ENCODE results near the gene KAZN.

KAZN gene

DNA sequence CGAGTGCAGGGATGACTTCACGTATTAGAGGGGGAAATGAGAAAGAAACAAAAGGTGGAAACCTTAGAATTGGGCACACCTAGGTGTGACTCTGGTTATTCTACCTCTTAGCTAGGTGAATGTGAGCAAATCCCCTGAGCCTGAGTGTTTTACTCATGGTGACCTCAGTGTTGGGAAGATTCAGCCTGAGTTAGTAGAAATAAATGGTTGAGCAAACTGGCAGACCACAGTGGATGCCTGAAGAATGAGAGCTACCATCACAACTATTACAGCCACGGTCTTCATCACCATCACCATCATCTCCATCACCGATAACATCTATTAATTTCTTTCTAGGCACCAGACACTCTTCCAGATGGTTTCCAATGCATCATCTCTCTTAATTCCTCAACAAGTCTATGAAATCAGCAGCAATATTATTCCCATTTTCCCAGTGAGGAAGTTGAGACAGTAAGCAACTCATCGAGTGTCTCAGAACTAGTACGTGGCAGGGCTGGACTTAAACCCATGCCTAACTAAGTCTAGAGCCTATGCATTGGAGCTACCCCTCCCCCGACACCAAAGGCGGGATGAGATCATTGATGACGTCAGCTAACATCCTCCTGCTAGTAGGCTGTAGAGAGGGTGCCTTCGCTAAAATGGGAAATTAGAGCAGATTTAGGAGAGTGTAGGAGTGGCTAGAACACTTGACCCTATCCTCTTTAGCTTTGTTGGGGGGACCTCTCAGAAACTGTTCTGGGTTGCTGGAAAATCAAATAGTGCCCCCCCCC lies 7.9 kb upstream of the KAZN start:
- DNase-seq: peak; percentile 2

DNA sequence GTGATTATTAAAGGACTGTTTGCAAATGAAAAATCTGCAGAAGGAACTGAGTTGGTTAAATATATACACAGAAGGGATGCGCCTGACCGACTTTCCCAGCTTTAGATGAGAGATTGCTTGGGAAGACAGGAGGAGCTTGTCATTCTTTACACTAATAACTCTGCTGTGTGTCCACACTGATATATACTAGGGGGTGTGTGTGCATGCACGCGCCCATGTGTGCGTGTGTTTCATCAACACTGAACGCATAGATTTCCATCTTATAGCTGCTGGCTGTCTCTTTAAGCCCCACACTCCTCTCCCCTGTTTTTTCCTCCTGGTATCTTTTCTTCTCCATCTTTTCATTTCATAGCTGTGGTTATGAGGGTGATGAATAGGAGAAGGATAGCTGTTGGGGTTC lies 6.9 kb upstream of the KAZN start:
- DNase-seq: no peak

DNA sequence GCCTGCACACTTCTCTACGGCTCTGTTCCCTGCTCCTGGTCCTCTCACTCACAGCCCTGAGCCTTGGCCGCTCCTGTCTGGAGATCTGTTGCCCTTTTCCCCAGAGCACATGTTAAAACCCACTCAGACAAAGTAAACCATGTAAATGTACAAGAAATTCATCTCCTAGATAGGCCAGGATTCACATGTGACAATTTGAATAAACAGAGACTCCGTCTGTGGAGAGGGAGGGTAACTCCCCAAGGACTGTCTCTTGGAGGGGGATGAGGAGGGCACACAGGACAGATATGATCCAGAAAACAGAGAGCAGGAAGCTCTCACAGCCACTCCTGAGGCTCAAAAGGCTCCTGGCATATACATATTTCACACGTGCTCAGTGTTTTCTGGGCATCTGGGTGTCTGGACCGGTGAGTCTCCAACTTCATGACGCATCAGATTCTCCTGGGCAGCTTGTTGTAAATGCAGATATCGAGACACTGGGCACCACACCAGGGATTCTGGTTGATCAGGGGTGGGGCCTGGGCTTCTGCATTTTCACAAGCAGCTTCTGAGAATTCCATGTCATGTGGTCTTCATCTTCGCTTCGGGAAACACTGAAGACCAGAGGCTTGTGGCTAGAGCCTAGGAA lies 6.4 kb upstream of the KAZN start:
- DNase-seq: no peak

GRCh38 chr1:14593302-14593701 lies 5.2 kb upstream of the KAZN start:
- DNase-seq: no peak

GRCh38 chr1:14594045-14594444 lies 4.4 kb upstream of the KAZN start:
- DNase-seq: no peak

- no peak for DNase-seq
Measured at GRCh38 chr1:14596591-14596990, 1.9 kb upstream of the KAZN start.

DNA sequence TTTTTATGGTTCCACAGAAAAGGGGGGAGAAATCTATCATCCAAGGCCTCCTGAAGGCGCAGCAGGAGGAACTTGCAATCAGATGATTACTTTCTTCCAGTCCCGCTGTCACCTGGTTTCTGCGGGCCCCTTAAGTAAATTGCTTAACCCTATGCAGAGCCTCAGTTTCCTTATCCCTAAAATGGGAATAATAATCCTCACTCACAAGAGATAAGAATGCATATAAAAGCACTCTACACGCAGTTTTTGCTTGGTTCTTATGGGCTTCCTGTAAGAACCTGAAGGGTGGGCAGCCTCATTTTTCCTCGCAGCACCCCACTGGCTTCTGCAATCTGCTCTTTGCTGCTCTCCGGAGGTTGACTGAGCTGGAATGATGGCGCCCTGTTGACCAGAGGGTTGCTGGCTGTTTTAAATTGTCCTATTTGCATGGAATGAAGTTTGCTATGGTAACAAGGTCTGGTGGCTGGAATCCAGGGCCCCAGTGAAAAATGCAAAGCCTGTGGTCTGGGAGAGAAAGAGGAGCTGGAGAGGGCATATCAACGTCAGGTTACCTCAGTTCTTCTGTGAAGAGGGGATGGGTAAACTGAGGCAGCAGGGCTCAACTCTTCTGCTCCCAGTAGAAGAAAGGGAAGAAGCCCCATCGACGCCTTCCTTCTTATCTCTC lies 1.0 kb upstream of the KAZN start:
- no peak for DNase-seq

DNA sequence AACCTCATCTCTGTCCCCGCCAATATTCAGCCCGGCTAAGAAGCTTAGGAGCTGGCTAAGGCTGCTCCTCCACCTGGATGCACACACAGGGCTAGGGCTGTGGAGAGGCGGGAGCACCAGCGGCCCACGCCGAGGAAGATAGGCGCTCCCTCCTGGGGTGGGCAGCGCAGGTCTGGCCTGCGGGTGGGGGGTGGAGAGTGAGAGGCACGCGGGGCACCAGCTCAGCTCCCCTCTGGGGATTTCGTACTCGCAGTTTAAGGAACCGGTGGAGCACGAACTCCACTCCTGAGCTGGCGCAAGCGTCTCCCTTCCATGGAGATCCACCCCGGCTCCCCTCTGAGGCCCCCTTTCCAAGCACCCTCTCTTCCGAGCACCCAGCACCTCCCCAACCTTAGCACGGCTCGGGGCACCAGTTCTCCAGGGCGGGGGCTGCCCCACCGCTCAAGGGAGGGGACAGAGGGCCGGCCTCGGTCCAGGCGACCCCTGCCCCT lies 433 bp upstream of the KAZN start:
- no peak for DNase-seq

- DNase-seq: no peak
Measured at GRCh38 chr1:14599183-14599791, 802 bp downstream of the KAZN start.

DNA sequence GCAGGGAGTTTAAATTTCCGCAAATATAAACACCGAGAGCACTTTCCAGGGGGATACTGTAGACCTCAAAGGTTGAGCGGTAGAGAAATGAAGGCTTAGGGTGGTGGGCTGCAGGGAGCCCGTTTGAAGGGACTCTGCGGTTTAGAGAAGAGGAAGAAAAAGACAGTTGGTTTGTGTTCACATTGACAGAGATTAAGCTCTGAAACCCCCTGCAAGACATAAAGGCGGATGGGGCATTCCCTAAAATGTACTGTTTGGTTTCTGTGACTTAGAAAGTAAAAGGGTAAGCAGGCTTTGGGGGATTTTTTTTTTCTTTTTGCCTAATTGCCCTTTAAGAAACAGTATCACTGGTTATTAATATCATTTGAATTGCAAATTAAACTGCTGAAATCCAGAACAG lies 1.3 kb downstream of the KAZN start:
- DNase-seq: no peak

DNA sequence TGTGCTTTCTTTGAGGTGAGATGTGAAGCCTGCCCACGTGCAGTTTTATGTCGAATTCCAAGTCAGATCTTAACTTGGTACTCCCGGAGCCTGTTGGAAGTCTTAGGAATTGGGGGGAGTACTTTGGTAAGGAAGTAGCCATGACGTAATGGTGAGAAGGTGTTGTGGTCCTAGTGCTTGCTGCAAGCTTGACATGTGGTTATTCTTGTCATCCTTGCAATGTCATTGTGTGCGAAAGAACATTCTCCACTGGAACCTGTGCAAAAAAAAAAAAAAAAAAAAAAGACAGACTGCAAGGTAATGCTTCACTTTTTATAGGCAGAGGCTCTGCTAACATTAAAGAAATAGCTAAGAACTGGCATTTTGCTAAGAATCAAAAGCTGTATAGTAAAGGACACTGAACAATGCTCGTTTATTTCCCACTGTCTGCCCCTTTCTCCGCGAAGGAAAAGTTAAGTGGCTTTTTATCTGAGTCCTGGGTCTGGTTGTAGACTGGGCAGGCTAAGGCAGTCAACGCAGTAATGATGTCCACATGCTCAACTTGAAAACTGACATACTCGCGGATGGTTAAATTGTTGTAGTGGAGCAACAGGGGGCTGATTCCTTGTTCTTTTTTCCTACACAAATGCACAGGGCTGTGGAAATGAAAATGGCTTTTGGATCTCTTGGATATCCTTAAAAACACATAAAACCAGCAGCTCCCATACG lies 2.1 kb downstream of the KAZN start:
- no peak for DNase-seq

DNA sequence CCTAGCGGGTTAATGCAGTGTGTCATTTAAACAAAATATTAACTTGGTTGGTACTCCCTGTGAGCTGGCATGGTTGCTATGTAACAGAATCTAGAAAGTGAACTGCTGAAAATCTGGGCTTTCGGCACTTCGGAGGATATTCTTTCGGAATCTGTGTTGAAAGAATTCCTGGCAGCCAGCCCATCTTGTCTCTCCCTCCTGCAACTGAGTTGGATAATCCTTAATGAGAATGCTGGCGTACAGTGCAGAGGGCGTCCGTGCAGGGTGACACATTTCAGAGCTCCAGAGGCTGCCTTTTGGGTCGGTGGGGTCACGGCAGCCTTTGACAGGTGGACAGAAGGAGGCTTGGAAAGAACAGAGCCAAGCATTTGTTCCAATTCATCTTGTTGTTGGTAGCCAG lies 3.7 kb downstream of the KAZN start:
- DNase-seq: no peak

DNA sequence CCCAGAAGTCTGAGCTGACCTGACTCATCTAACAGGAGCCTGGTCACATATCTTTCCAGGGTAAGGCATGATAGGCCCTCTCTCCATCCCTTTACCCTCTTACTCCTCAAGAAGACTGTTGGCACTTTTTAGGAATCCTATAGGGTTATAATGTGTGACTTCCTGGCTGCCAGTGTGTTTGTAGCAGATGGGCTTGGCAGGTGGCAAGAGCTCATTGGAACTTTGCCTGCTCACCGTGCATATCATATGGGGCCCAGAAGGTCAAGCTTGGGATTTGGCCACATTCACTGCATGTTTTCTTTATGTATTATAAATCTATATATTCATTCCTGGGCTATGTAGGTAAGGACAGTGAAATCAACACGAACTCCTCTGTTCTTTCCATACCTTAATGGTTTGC lies 5.2 kb downstream of the KAZN start:
- no peak for DNase-seq

DNA sequence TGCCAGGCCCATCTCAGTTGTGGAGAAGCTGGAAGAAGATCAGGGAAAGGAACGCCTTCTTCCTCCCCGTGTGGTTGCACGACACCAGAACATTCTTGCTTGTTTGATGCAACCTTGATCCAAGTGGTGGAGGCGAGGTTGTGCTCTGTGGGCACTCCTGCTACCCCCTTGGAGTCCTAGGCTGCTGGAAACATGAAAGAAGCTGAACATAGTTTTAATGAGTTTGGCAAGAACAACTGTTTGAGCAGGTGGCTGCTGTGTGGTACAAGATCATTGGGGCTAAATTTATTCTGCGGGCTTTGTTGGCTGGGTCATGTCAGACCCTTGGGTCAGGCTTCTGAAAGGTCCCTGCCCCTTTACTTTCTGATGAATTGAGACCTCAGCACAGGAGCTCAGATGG lies 5.9 kb downstream of the KAZN start:
- DNase-seq: no peak

- DNase-seq: no peak
Measured at GRCh38 chr1:14605945-14606344, 7.5 kb downstream of the KAZN start.

DNA sequence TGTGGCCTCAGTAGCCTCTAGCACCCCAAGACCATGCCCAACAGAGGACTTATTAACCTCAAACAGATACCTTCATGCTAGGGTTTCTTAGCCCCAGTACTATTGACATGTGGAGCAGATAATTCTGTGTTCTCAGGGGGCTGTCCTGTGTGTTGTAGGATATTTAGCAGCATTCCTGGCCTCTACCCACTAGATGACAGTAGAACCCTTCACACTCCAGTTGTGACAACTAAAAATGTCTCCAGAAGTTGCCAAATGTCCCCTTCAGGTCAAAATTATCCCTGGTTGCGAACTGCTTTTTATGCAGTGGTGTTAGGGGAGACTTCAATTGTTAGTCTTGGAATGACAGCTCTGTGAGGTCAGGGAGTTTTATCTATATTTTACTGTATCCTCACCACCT lies 8.1 kb downstream of the KAZN start:
- DNase-seq: no peak

- no peak for DNase-seq
Measured at GRCh38 chr1:14607295-14607694, 8.8 kb downstream of the KAZN start.

- DNase-seq: no peak
Measured at GRCh38 chr1:14608308-14608707, 9.8 kb downstream of the KAZN start.

DNA sequence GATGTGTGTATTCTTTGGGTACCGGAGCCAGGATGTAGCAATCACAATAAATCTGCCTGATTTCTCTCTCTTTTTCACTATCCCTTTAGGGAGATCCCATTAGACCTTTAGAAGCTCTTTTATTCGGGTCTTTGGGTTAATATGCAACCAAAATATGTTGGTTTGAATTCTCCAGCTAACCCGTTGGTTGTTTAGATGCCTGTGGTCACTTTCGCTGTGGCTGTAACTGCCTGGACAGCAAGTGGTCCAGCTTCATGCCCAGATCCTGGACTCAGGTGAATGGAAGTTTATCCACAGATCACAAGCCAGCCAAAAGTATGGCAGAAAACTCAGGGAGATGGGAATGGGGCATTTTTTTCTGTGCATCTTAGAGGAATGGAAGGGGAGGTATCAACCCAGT lies 12.3 kb downstream of the KAZN start:
- no peak for DNase-seq

DNA sequence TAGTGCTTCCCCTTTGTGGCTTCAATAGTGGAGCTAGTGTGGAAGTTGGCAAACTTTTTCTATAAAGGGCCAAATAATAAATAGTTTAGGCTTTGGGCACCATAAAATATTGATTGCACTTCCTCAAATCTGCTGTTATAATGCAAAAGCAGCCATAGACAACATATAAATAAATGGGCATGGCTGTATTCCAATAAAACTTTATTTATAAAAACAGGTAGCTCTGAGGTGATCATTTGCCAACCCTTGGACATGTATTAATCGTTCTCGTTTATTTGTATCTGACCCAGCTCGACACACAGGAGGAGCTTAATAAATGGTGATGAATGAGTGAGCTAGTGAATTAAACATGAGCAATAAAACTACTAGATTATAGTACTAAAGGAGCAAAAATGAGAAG lies 13.3 kb downstream of the KAZN start:
- DNase-seq: no peak

GRCh38 chr1:14612256-14612655 lies 13.8 kb downstream of the KAZN start:
- no peak for DNase-seq

DNA sequence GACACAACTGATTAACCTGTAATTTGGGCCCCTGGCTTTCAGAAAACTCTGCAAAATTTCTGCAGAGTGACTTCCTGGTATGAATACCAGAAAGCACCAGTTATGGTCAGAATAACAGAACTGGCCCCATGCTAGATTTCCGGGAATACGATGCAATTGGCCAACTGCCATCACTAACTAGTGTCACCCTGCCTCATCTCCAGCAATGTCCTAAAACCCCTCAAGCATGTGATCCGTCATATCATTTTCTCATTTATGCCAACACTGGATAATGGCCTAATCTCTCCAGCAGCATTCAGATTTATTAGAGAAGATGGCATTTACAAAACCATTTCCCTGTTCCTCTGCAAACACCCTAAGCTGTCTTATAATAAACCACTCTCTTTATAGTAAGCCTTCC lies 15.4 kb downstream of the KAZN start:
- DNase-seq: no peak

DNA sequence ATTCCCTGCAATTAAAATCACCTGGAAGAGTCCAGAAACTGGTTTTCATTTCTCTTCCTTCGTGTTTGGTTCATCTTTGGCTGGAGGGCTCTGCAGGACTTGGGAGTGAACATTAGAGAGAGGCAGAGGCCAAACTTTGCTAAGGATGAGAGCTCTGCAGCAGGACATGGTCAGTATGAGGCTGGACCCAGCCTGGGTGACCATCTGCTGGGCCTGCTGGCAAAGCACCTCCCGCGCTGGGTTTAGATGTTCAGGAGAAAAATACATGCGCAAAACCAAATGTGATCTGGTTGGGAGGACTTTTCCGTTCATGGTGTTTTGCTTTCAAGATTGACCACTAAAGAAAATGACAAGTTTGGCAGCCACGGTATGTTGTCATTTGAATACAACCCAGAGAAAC lies 15.9 kb downstream of the KAZN start:
- DNase-seq: no peak

Measured in activated CD4-positive, alpha-beta T cell treated with anti-CD3 and anti-CD28 coated beads, Interleukin-10, Interleukin-2, amounts not matched to agents 100 ng/mL and 50 ng/mL, durations not matched to agents 16 hours and 8 hours (primary cell).